Measurements from ENCODE around the gene SMAD1. TPM values are rescaled to one million over a fixed set of nuclear protein-coding genes. Genes with fewer than 3 reads are reported as not detected.
"Not testable (repeated sequence)": the region's sequence is repeated elsewhere in the genome, so short reads cannot be mapped to it uniquely, and the experiment has no call there.

The SMAD1 gene
- total RNA-seq, 2 experiments from 2014 or later: 9.7 to 11.5 TPM

DNA sequence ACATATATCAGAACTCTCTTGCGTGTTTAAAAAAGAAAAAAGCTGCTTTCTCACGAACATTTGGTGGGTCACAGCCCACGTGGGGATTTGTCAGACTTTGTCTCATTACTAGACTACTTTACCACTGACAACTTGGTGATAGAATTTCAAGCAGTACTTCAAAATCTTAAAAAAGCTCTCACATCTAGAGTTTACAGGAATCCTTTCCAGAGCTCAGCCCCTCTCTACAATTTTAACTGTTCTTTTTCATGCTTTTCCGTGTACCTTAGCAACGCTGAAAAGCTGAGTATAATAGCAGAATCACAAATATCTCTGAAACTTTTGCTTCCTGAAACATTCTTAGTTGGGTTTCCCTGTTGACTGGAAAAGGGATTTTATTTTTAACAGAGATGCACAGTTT lies 50.2 kb downstream of the SMAD1 start:
- Histone ChIP-seq H3K27me3 (ENCODE audit: control insufficient read depth in 1 of 2, insufficient read depth in 2 of 2, low read length in 2 of 2) (no peaks in the 10 kb centered on the region), H3K36me3 (ENCODE audit: insufficient read depth, low read length) (no peaks in the 10 kb centered on the region), H3K27ac (ENCODE audit: low read depth in 1 of 2, low read length in 2 of 2) (no peak overlapping the region), H3K4me3 (ENCODE audit: low read length) (no peak overlapping the region), H3K9me3 (ENCODE audit: control insufficient read depth in 1 of 2, insufficient read depth in 1 of 2, low read length in 2 of 2) (no peaks in the 10 kb centered on the region), H3K4me1 (ENCODE audit: insufficient read depth, low read length) (no peaks in the 10 kb centered on the region)
- CTCF ChIA-PET: no interaction called here
- no peak for ATAC-seq (ENCODE audit: poor library complexity)
- H3K4me3 Mint-ChIP-seq: no peak overlapping the region
- no peaks in the 10 kb centered on the region for H3K4me1 Mint-ChIP-seq (ENCODE audit: low read depth)
- TF ChIP-seq CTCF (IDR thresholded peaks at IDR 0.05): no peak
- H3K9me3 Mint-ChIP-seq: no peaks in the 10 kb centered on the region
- no peak for DNase-seq
- no peaks in the 10 kb centered on the region for H3K36me3 Mint-ChIP-seq (ENCODE audit: low read depth)
- H3K27ac Mint-ChIP-seq: no peak overlapping the region
- no peaks in the 10 kb centered on the region for H3K27me3 Mint-ChIP-seq
- intact Hi-C loops (cut with DNase I, micrococcal nuclease): no loop called here
- POLR2A ChIA-PET: interaction anchor here (0.6 kb wide), 1 partner anchor 88 kb away, joined by 3 read pairs; no protein-coding TSS in a partner anchor

DNA sequence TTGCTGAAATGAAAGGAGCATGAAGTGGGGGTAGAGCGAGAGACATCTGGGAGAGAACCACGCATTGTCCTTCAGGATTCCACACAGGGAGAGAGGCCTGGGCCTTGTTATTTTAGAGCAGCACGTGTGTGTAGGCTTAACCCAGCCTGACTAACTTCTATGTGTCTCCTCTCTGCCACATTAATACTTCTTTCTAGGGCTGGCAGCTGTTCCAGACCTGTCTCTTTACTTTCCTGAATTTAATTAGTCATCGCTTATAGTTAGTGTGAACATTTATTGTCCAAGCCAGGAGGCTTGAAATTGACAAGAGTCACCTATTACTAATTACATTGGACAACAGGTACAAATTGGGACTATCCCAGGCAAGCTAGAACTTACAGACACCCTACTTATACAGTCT lies 51.3 kb downstream of the SMAD1 start:
- no peaks in the 10 kb centered on the region for H3K9me3 ChIP-seq (ENCODE audit: control insufficient read depth in 1 of 2, insufficient read depth in 1 of 2, low read length in 2 of 2)
- no peaks in the 10 kb centered on the region for H3K9me3 Mint-ChIP-seq
- H3K4me1 Mint-ChIP-seq (ENCODE audit: low read depth): no peaks in the 10 kb centered on the region
- H3K36me3 ChIP-seq (ENCODE audit: insufficient read depth, low read length): no peaks in the 10 kb centered on the region
- H3K27me3 Mint-ChIP-seq: no peaks in the 10 kb centered on the region
- no peaks in the 10 kb centered on the region for H3K4me1 ChIP-seq (ENCODE audit: insufficient read depth, low read length)
- H3K27ac ChIP-seq (ENCODE audit: low read depth in 1 of 2, low read length in 2 of 2): no peak overlapping the region
- no peak overlapping the region for H3K27ac Mint-ChIP-seq
- TF ChIP-seq CTCF (IDR thresholded peaks at IDR 0.05): no peak
- intact Hi-C loops (cut with DNase I, micrococcal nuclease): no loop called here
- CTCF ChIA-PET: no interaction called here
- no peaks in the 10 kb centered on the region for H3K27me3 ChIP-seq (ENCODE audit: control insufficient read depth in 1 of 2, insufficient read depth in 2 of 2, low read length in 2 of 2)
- POLR2A ChIA-PET: no interaction called here
- no peak for DNase-seq
- no peak overlapping the region for H3K4me3 ChIP-seq (ENCODE audit: low read length)
- H3K36me3 Mint-ChIP-seq (ENCODE audit: low read depth): no peaks in the 10 kb centered on the region
- no peak overlapping the region for H3K4me3 Mint-ChIP-seq
- ATAC-seq (ENCODE audit: poor library complexity): no peak

GRCh38 chr4:145533415-145533814 lies 51.8 kb downstream of the SMAD1 start:
- H3K4me3 ChIP-seq (ENCODE audit: low read length); H3K4me3 Mint-ChIP-seq; H3K27ac Mint-ChIP-seq; H3K4me1 Mint-ChIP-seq (ENCODE audit: low read depth); H3K27me3 ChIP-seq (ENCODE audit: control insufficient read depth in 1 of 2, insufficient read depth in 2 of 2, low read length in 2 of 2); H3K27me3 Mint-ChIP-seq; H3K27ac ChIP-seq (ENCODE audit: low read depth in 1 of 2, low read length in 2 of 2); DNase-seq; POLR2A ChIA-PET; H3K4me1 ChIP-seq (ENCODE audit: insufficient read depth, low read length); H3K36me3 Mint-ChIP-seq (ENCODE audit: low read depth); H3K36me3 ChIP-seq (ENCODE audit: insufficient read depth, low read length); H3K9me3 ChIP-seq (ENCODE audit: control insufficient read depth in 1 of 2, insufficient read depth in 1 of 2, low read length in 2 of 2); intact Hi-C loops (cut with DNase I, micrococcal nuclease); ATAC-seq (ENCODE audit: poor library complexity); CTCF ChIA-PET; H3K9me3 Mint-ChIP-seq: not testable (repeated sequence)

- ChIA-PET POLR2A (no interaction called here), CTCF (no interaction called here)
- H3K4me1 ChIP-seq (ENCODE audit: insufficient read depth, low read length): no peaks in the 10 kb centered on the region
- Mint-ChIP-seq H3K27ac (no peak overlapping the region), H3K27me3 (no peaks in the 10 kb centered on the region), H3K4me1 (ENCODE audit: low read depth) (no peaks in the 10 kb centered on the region), H3K4me3 (no peak overlapping the region), H3K36me3 (ENCODE audit: low read depth) (no peaks in the 10 kb centered on the region), H3K9me3 (no peaks in the 10 kb centered on the region)
- H3K27me3 ChIP-seq (ENCODE audit: control insufficient read depth in 1 of 2, insufficient read depth in 2 of 2, low read length in 2 of 2): no peaks in the 10 kb centered on the region
- no peaks in the 10 kb centered on the region for H3K36me3 ChIP-seq (ENCODE audit: insufficient read depth, low read length)
- H3K4me3 ChIP-seq (ENCODE audit: low read length): no peak overlapping the region
- no peak overlapping the region for H3K27ac ChIP-seq (ENCODE audit: low read depth in 1 of 2, low read length in 2 of 2)
- no peaks in the 10 kb centered on the region for H3K9me3 ChIP-seq (ENCODE audit: control insufficient read depth in 1 of 2, insufficient read depth in 1 of 2, low read length in 2 of 2)
- ATAC-seq (ENCODE audit: poor library complexity) (no peak), DNase-seq (no peak)
- intact Hi-C loops (cut with DNase I, micrococcal nuclease): loop anchor here in 1 of 2 experiments (2.0 kb wide), 1 partner anchor 51 kb away; no protein-coding TSS in a partner anchor
- TF ChIP-seq CTCF (IDR thresholded peaks at IDR 0.05): no peak
Observed at GRCh38 chr4:145533961-145534360, 52.3 kb downstream of the SMAD1 start.
